H1 (cell line): ENCODE results near the gene PPP1R9A. TPM values are rescaled to one million over a fixed set of nuclear protein-coding genes. Genes with fewer than 3 reads are reported as not detected.

Experiments
- CTCF ChIA-PET: fragments of 300-600 bp; sonication (Branson Sonifier 250); formaldehyde crosslinking; loops from one replicate; lab custom pipeline; 2021; ENCODE audit not compliant: partially characterized antibody; lab: Charles Lee
- POLR2A ChIA-PET: fragments of 300-600 bp; sonication (Branson Sonifier 250); formaldehyde crosslinking; loops from one replicate; lab custom pipeline; 2021; ENCODE audit warnings: inconsistent platforms; ENCODE audit not compliant: partially characterized antibody; lab: Charles Lee
- DNase-seq, 2 experiments: peaks; one replicate each; pipeline versions ENCODE4 v3.0.0 to v3.0.0-alpha.2; 2010 to 2022; ENCODE audit warnings: low spot score in 2 of 2, low read depth in 1 of 2, mixed read lengths in 1 of 2
- FAIRE-seq: peaks from 2 replicates; lab custom pipeline; 2011; peaks lifted over from hg19 to GRCh38; lab: Jason Lieb, UNC
- H2AFZ ChIP-seq: 2 replicates; pipeline ENCODE4 v1.8.1; 2012; ENCODE audit warnings: low read length, inconsistent platforms
- H2AK5ac ChIP-seq: 2 replicates; pipeline ENCODE4 v1.6.1; 2013; ENCODE audit warnings: low read depth, low read length
- H2BK120ac ChIP-seq: replicated peaks from 2 replicates; pipeline ENCODE3; 2013; ENCODE audit warnings: low read depth, low read length, inconsistent platforms
- H2BK12ac ChIP-seq: 2 replicates; pipeline ENCODE4 v1.6.1; 2013; ENCODE audit warnings: low read depth, low read length
- H2BK15ac ChIP-seq: 2 replicates; pipeline ENCODE4 v1.6.1; 2013; ENCODE audit warnings: low read length
- H2BK20ac ChIP-seq: 2 replicates; pipeline ENCODE4 v1.6.1; 2013; ENCODE audit warnings: low read length
- H2BK5ac ChIP-seq: 2 replicates; pipeline ENCODE4 v1.6.1; 2013; ENCODE audit warnings: low read depth, low read length
- H3K14ac ChIP-seq: 2 replicates; pipeline ENCODE4 v1.6.1; 2013; ENCODE audit warnings: inconsistent platforms; ENCODE audit not compliant: insufficient read length
- H3K18ac ChIP-seq: 2 replicates; pipeline ENCODE4 v1.6.1; 2013; ENCODE audit warnings: low read length; ENCODE audit errors: extremely low read depth
- H3K23ac ChIP-seq: 2 replicates; pipeline ENCODE4 v1.6.1; 2013; ENCODE audit warnings: inconsistent platforms; ENCODE audit not compliant: insufficient read length
- H3K23me2 ChIP-seq: 2 replicates; pipeline ENCODE4 v1.6.1; 2013; ENCODE audit warnings: low read depth, low read length
- H3K27ac ChIP-seq: 2 replicates; pipeline ENCODE4 v1.6.1; 2011; ENCODE audit warnings: low read depth, low read length, inconsistent platforms
- H3K27me3 ChIP-seq, 4 experiments: replicated peaks in 1 of 4; 1 replicate in 1 of 4; 2 replicates in 3 of 4; pipeline versions ENCODE4 v1.6.1 to v1.8.1; 2011 to 2013; ENCODE audit warnings: low read length in 3 of 4, mild to moderate bottlenecking in 3 of 4, inconsistent platforms in 2 of 4, mixed read lengths in 2 of 4, moderate library complexity in 1 of 4; ENCODE audit not compliant: control insufficient read depth in 3 of 4, insufficient read depth in 3 of 4; ENCODE audit errors: extremely low read depth in 1 of 4
- H3K36me3 ChIP-seq, 4 experiments: 2 replicates each; pipeline versions ENCODE4 v1.6.1 to v1.8.1; 2011 to 2013; ENCODE audit warnings: mild to moderate bottlenecking in 4 of 4, low read length in 3 of 4, moderate library complexity in 2 of 4, control low read depth in 1 of 4, inconsistent platforms in 1 of 4; ENCODE audit not compliant: insufficient read depth in 4 of 4, control insufficient read depth in 2 of 4
- H3K4ac ChIP-seq: replicated peaks from 2 replicates; pipeline ENCODE3; 2013; ENCODE audit warnings: low read length, low read depth, mixed read lengths, inconsistent platforms; ENCODE audit not compliant: insufficient read length
- H3K4me1 ChIP-seq, 4 experiments: replicated peaks in 1 of 4; 1 replicate in 1 of 4; 2 replicates in 3 of 4; pipeline versions ENCODE4 v1.6.1 to v1.8.1; 2011 to 2013; ENCODE audit warnings: low read length in 3 of 4, inconsistent platforms in 2 of 4, mixed read lengths in 1 of 4; ENCODE audit not compliant: insufficient read depth in 4 of 4, control insufficient read depth in 3 of 4
- H3K4me2 ChIP-seq, 2 experiments: 2 replicates each; pipeline versions ENCODE4 v1.6.1 to v1.8.1; 2011 to 2013; ENCODE audit warnings: low read depth in 2 of 2, low read length in 2 of 2, control low read depth in 1 of 2, inconsistent platforms in 1 of 2, mild to moderate bottlenecking in 1 of 2; ENCODE audit not compliant: insufficient read depth in 1 of 2
- H3K4me3 ChIP-seq, 4 experiments: fragments of 200-600, 300-600 bp in 1 of 4; sonication (generic), shearing (Covaris generic), sonication (Bioruptor Twin) in 1 of 4; 2 replicates each; pipeline versions ENCODE4 v1.5.1 to v1.8.1; 2011 to 2016; ENCODE audit warnings: low read length in 4 of 4, low read depth in 3 of 4, control low read depth in 2 of 4, inconsistent platforms in 2 of 4, mild to moderate bottlenecking in 2 of 4, mixed read lengths in 1 of 4, moderate library complexity in 1 of 4; ENCODE audit not compliant: insufficient read depth in 2 of 4; ENCODE audit errors: extremely low read depth in 1 of 4
- H3K56ac ChIP-seq: replicated peaks from 2 replicates; pipeline ENCODE3; 2013; ENCODE audit warnings: low read depth, mild to moderate bottlenecking, mixed read lengths, low read length, inconsistent platforms; ENCODE audit not compliant: insufficient read length
- H3K79me1 ChIP-seq: 2 replicates; pipeline ENCODE4 v1.6.1; 2013; ENCODE audit warnings: low read depth, low read length, control low read depth
- H3K79me2 ChIP-seq, 2 experiments: 2 replicates each; pipeline versions ENCODE4 v1.6.1 to v1.8.1; 2012 to 2013; ENCODE audit warnings: low read length in 2 of 2, mild to moderate bottlenecking in 2 of 2, inconsistent platforms in 1 of 2; ENCODE audit not compliant: insufficient read depth in 2 of 2, control insufficient read depth in 1 of 2
- H3K9ac ChIP-seq, 4 experiments: replicated peaks in 1 of 4; 1 replicate in 1 of 4; 2 replicates in 3 of 4; pipeline versions ENCODE4 v1.6.1 to v1.8.1; 2011 to 2013; ENCODE audit warnings: low read depth in 3 of 4, low read length in 3 of 4, control low read depth in 2 of 4, mild to moderate bottlenecking in 2 of 4, moderate library complexity in 2 of 4, inconsistent platforms in 1 of 4; ENCODE audit errors: extremely low read depth in 1 of 4
- H3K9me3 ChIP-seq, 2 experiments: 2 replicates each; pipeline versions ENCODE4 v1.6.1 to v1.8.1; 2012 to 2013; ENCODE audit warnings: mild to moderate bottlenecking in 2 of 2, moderate library complexity in 2 of 2, control low read depth in 1 of 2, inconsistent platforms in 1 of 2, low read depth in 1 of 2, low read length in 1 of 2, mixed read lengths in 1 of 2; ENCODE audit not compliant: insufficient read depth in 2 of 2
- H4K20me1 ChIP-seq, 2 experiments: replicated peaks in 1 of 2; 2 replicates each; pipeline versions ENCODE3 to v1.8.1; 2011 to 2013; ENCODE audit warnings: inconsistent platforms in 2 of 2, low read length in 2 of 2, mild to moderate bottlenecking in 1 of 2; ENCODE audit not compliant: insufficient read depth in 2 of 2, control insufficient read depth in 1 of 2
- H4K5ac ChIP-seq: 2 replicates; pipeline ENCODE4 v1.6.1; 2013; ENCODE audit warnings: low read length, low read depth, mixed read lengths, inconsistent platforms; ENCODE audit not compliant: insufficient read length
- H4K8ac ChIP-seq: 2 replicates; pipeline ENCODE4 v1.8.0; 2013; ENCODE audit warnings: mild to moderate bottlenecking, moderate library complexity, low read length, inconsistent platforms; ENCODE audit not compliant: insufficient read depth; ENCODE audit errors: extremely low read depth
- H4K91ac ChIP-seq: replicated peaks from 2 replicates; pipeline ENCODE3; 2013; ENCODE audit warnings: low read length, mixed read lengths, inconsistent platforms; ENCODE audit not compliant: insufficient read length
- ATF3 ChIP-seq: IDR thresholded peaks from 2 replicates; pipeline ENCODE4 v1.6.1; 2011; ENCODE audit warnings: low read depth, mild to moderate bottlenecking, low read length; ENCODE audit not compliant: insufficient read depth
- BRCA1 ChIP-seq: IDR thresholded peaks from 2 replicates; pipeline ENCODE4 v1.6.1; 2012; ENCODE audit warnings: low read depth, low read length, improper control_type of control experiment
- CBX5 ChIP-seq: fragments of 300-800, 300-1000 bp; sonication (generic); IDR thresholded peaks from 2 replicates; pipeline ENCODE4 v1.7.1; 2016; ENCODE audit warnings: antibody characterized with exemption, low read length, low read depth
- EGR1 ChIP-seq: IDR thresholded peaks from 2 replicates; pipeline ENCODE4 v1.6.1; 2011; ENCODE audit warnings: low read depth, low read length, borderline replicate concordance
- KDM1A ChIP-seq: fragments of 200-600, 300-600 bp; sonication (generic); IDR thresholded peaks from 2 replicates; pipeline ENCODE4 v1.7.1; 2016; ENCODE audit warnings: mild to moderate bottlenecking, low read length, borderline replicate concordance
- KDM4A ChIP-seq: IDR thresholded peaks from one replicate; pipeline ENCODE4 v1.7.1; 2012; ENCODE audit warnings: low read depth, mild to moderate bottlenecking, moderate library complexity, low read length, inconsistent platforms; ENCODE audit not compliant: severe bottlenecking
- PHF8 ChIP-seq: fragments of 200-600 bp; sonication (generic); conservative IDR thresholded peaks from 2 replicates; pipeline ENCODE4 v1.7.1; 2012; ENCODE audit warnings: low read depth, mild to moderate bottlenecking, inconsistent platforms, low read length, moderate library complexity
- SP1 ChIP-seq: IDR thresholded peaks from 2 replicates; pipeline ENCODE4 v1.6.1; 2011; ENCODE audit warnings: low read depth, low read length
- TAF7 ChIP-seq: optimal IDR thresholded peaks from 2 replicates; pipeline ENCODE3; 2011; ENCODE audit warnings: low read depth, mild to moderate bottlenecking, inconsistent platforms, low read length, moderate library complexity, borderline replicate concordance
- WGBS, 2 experiments: shearing (Covaris generic) in 1 of 2; methylation state at CpG; one replicate each; pipeline versions ENCODE4 v1.1.6 to v1.1.7; 2013 to 2015; ENCODE audit warnings: low lambda C conversion rate in 2 of 2, mixed read lengths in 2 of 2, inconsistent platforms in 1 of 2, low coverage in 1 of 2, missing lambda C conversion rate in 1 of 2; ENCODE audit not compliant: insufficient replicate concordance in 2 of 2, insufficient coverage in 1 of 2, insufficient read length in 1 of 2; ENCODE audit errors: extremely low coverage in 1 of 2, missing lambda C conversion rate in 1 of 2; 5-methylcytosine and 5-hydroxymethylcytosine counted together
- polyA plus RNA-seq, 7 experiments: library from polyadenylated mRNA; depleted of rRNA in 3 of 7; stranded (reverse) in 5 of 7; unstranded in 2 of 7; fragments of >200 nt in 5 of 7; fragments of 200-250 nt in 2 of 7; gene quantifications; 1 replicate in 5 of 7; 2 replicates in 1 of 7; 4 replicates in 1 of 7; pipeline versions ENCODE4 v1.2.1 to v1.2.3, GENCODE V29; 2011 to 2013; ENCODE audit warnings: missing spikeins in 2 of 7, mixed read lengths in 2 of 7
- total RNA-seq: library from RNA; stranded (reverse); fragmentation: NEBNext Ultra II Directional; extraction: Animal tissue kit (Norgen Biotek cat#: 25700); gene quantifications from 2 replicates; pipeline ENCODE4 v1.2.1, GENCODE V29; 2021

The PPP1R9A gene
- total and polyA plus RNA-seq, 2 of the 8 experiments (the other 6 are each of a cell fraction or from before 2014, with no cell fraction given), result 3.0 to 20.3 TPM

DNA sequence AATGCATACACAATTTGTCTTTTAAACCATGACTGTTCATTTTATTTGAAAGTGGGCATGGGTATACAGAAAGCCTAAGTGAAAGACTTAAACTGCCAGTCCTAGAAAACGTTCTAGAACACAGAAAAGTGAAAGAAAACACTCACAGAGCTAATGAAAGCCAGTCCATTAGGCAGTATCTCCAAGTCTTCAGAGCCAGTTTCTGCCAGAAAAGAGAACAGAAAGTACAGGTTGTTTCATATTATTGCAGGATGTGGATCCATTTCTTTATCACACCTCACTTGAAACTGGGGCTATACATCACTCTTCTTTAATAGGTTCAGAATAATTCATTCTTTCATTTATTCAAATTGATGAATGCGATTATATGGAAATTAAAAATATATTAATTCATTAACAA is 409.2 kb downstream of the PPP1R9A start:
- CTCF ChIA-PET, result no interaction called here
- H3K79me2 ChIP-seq, result no peaks in the 10 kb centered on the region
- H2BK120ac ChIP-seq, result no peak overlapping the region
- no peak overlapping the region for H2BK20ac ChIP-seq
- no peaks in the 10 kb centered on the region for H3K27me3 ChIP-seq
- no peak overlapping the region for H3K18ac ChIP-seq
- no peak overlapping the region for H4K8ac ChIP-seq
- H3K36me3 ChIP-seq, result no peaks in the 10 kb centered on the region
- TF ChIP-seq ATF3 (no peak), BRCA1 (no peak), KDM4A (no peak), PHF8 (no peak), CBX5 (no peak), KDM1A (no peak), SP1 (no peak), EGR1 (no peak), TAF7 (no peak)
- no peak overlapping the region for H3K27ac ChIP-seq
- no peak overlapping the region for H2BK5ac ChIP-seq
- H3K4me2 ChIP-seq, result no peak overlapping the region
- no peaks in the 10 kb centered on the region for H4K20me1 ChIP-seq
- DNase-seq, result no peak
- no peak overlapping the region for H2BK15ac ChIP-seq
- 78% methylated on average over 2 of the region's 2 CpGs; no CpG with 5 or more reads in 1 of the 2 experiments for WGBS, 2 experiments
- H3K9me3 ChIP-seq, result no peaks in the 10 kb centered on the region
- H3K4me3 ChIP-seq, result no peak overlapping the region
- no peak for FAIRE-seq
- H3K4ac ChIP-seq, result no peak overlapping the region
- no peak overlapping the region for H2BK12ac ChIP-seq
- H2AFZ ChIP-seq, result no peak overlapping the region
- no peak overlapping the region for H3K14ac ChIP-seq
- no peak overlapping the region for H3K9ac ChIP-seq
- peaks cover 0 to 2% (median 0%) of the 10 kb centered on the region in 4 experiments; a peak in 1 of 7 replicates for H3K4me1 ChIP-seq
- H3K23ac ChIP-seq, result no peak overlapping the region
- H4K5ac ChIP-seq, result no peak overlapping the region
- POLR2A ChIA-PET, result no interaction called here
- no peaks in the 10 kb centered on the region for H3K79me1 ChIP-seq
- no peak overlapping the region for H3K56ac ChIP-seq
- H2AK5ac ChIP-seq, result no peak overlapping the region
- H4K91ac ChIP-seq, result no peak overlapping the region
- H3K23me2 ChIP-seq, result no peaks in the 10 kb centered on the region
